Astrocyte (in vitro differentiated cells and primary cell): ENCODE measurements around the gene GNL3.

Source experiments
- CTCF ChIP-seq: IDR thresholded peaks from 2 replicates; pipeline ENCODE4 v1.5.1; 2011; ENCODE audit warnings: low read depth, mild to moderate bottlenecking, inconsistent platforms, low read length, moderate library complexity; ENCODE audit not compliant: insufficient read depth
- EZH2 ChIP-seq: IDR thresholded peaks from 2 replicates; pipeline ENCODE4 v1.6.1; 2012; ENCODE audit warnings: mild to moderate bottlenecking, low read length, inconsistent platforms; ENCODE audit not compliant: insufficient read depth

DNA sequence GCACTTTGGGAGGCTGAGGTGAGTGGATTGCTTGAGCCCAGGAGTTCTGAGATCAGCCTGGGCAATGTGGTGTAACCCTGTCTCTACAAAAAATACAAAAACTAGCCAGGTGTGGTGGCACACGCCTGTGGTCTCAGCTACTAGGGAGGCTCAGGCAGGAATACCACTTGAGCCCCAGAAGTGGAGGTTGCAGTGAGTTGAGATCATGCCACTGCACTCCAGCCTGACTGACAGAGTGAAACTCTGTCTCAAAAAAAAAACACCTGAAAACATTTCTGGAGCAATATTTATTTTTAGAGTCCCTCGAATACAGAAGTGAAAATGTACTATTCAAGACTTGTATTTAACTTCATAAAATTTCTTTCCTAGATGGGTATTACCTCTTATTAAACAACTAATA is 24.7 kb downstream of the GNL3 start:
- TF ChIP-seq CTCF = no peak
- no peak for TF ChIP-seq EZH2
